H9 (cell line): ENCODE data around the gene ERAP2. TPM values are rescaled to one million over a fixed set of nuclear protein-coding genes. Genes with fewer than 3 reads are reported as not detected.

Experiments used
- DNase-seq: peaks from one replicate; pipeline ENCODE4 v3.0.0-alpha.2; 2017
- H2AFZ ChIP-seq: one replicate; pipeline ENCODE4 v1.6.1; 2013; ENCODE audit warnings: mild to moderate bottlenecking, low read length, control low read depth, moderate library complexity
- H2AK5ac ChIP-seq: 2 replicates; pipeline ENCODE4 v1.6.1; 2013; ENCODE audit warnings: low read length, control low read depth, mixed read lengths; ENCODE audit not compliant: insufficient read length
- H2BK120ac ChIP-seq: one replicate; pipeline ENCODE4 v1.6.1; 2013; ENCODE audit warnings: low read depth, mild to moderate bottlenecking, low read length, control low read depth, inconsistent platforms; ENCODE audit not compliant: poor library complexity, severe bottlenecking
- H2BK12ac ChIP-seq: 2 replicates; pipeline ENCODE4 v1.6.1; 2013; ENCODE audit warnings: low read length, control low read depth, mixed read lengths, low read depth; ENCODE audit not compliant: insufficient read length
- H2BK15ac ChIP-seq: 2 replicates; pipeline ENCODE4 v1.6.1; 2013; ENCODE audit warnings: low read depth, low read length, control low read depth
- H2BK20ac ChIP-seq: one replicate; pipeline ENCODE4 v1.6.1; 2013; ENCODE audit warnings: low read depth, mild to moderate bottlenecking, low read length, control low read depth, inconsistent platforms; ENCODE audit not compliant: poor library complexity, severe bottlenecking
- H2BK5ac ChIP-seq: 2 replicates; pipeline ENCODE4 v1.6.1; 2013; ENCODE audit warnings: low read length, control low read depth, mixed read lengths; ENCODE audit not compliant: insufficient read length
- H3K14ac ChIP-seq: 2 replicates; pipeline ENCODE4 v1.6.1; 2013; ENCODE audit warnings: low read length, control low read depth; ENCODE audit not compliant: insufficient read depth
- H3K18ac ChIP-seq: 2 replicates; pipeline ENCODE4 v1.6.1; 2013; ENCODE audit warnings: low read depth, mild to moderate bottlenecking, mixed read lengths, low read length, control low read depth; ENCODE audit not compliant: insufficient read length
- H3K23ac ChIP-seq: 2 replicates; pipeline ENCODE4 v1.6.1; 2013; ENCODE audit warnings: low read length, control low read depth, mixed read lengths, low read depth; ENCODE audit not compliant: insufficient read length
- H3K23me2 ChIP-seq: 2 replicates; pipeline ENCODE4 v1.6.1; 2013; ENCODE audit warnings: low read depth, mild to moderate bottlenecking, mixed read lengths, low read length, control low read depth; ENCODE audit not compliant: insufficient read length, poor library complexity, severe bottlenecking
- H3K27ac ChIP-seq: 2 replicates; pipeline ENCODE4 v1.5.1; 2013; ENCODE audit warnings: low read length, control low read depth, mixed read lengths, low read depth; ENCODE audit not compliant: insufficient read length
- H3K27me3 ChIP-seq: 2 replicates; pipeline ENCODE4 v1.6.1; 2013; ENCODE audit warnings: low read length, control low read depth, inconsistent platforms; ENCODE audit not compliant: insufficient read depth
- H3K4ac ChIP-seq: 2 replicates; pipeline ENCODE4 v1.6.1; 2013; ENCODE audit warnings: low read depth, mild to moderate bottlenecking, control low read depth, inconsistent platforms, low read length, moderate library complexity
- H3K4me1 ChIP-seq: 2 replicates; pipeline ENCODE4 v1.6.1; 2013; ENCODE audit warnings: low read length, control low read depth, inconsistent platforms; ENCODE audit not compliant: insufficient read depth
- H3K4me2 ChIP-seq: 2 replicates; pipeline ENCODE4 v1.6.1; 2013; ENCODE audit warnings: low read length, control low read depth, mixed read lengths; ENCODE audit not compliant: insufficient read length, insufficient read depth
- H3K56ac ChIP-seq: 2 replicates; pipeline ENCODE4 v1.6.1; 2013; ENCODE audit warnings: low read depth, mild to moderate bottlenecking, mixed read lengths, low read length, control low read depth; ENCODE audit not compliant: insufficient read length
- H3K79me1 ChIP-seq: 2 replicates; pipeline ENCODE4 v1.6.1; 2013; ENCODE audit warnings: low read depth, mild to moderate bottlenecking, moderate library complexity, low read length, control low read depth, inconsistent platforms; ENCODE audit not compliant: insufficient read depth, poor library complexity, severe bottlenecking
- H3K79me2 ChIP-seq: 2 replicates; pipeline ENCODE4 v1.6.1; 2013; ENCODE audit warnings: low read length, control low read depth, inconsistent platforms; ENCODE audit not compliant: insufficient read depth
- H3K9ac ChIP-seq: 2 replicates; pipeline ENCODE4 v1.6.1; 2013; ENCODE audit warnings: low read length, control low read depth, mixed read lengths; ENCODE audit not compliant: insufficient read length; ENCODE audit errors: extremely low read depth
- H3K9me3 ChIP-seq: one replicate; pipeline ENCODE4 v1.6.1; 2013; ENCODE audit warnings: low read depth, low read length, inconsistent platforms; ENCODE audit not compliant: control insufficient read depth
- H3T11ph ChIP-seq: one replicate; pipeline ENCODE4 v1.6.1; 2013; ENCODE audit warnings: mild to moderate bottlenecking, low read length, control low read depth, inconsistent platforms
- H4K20me1 ChIP-seq: one replicate; pipeline ENCODE4 v1.6.1; 2013; ENCODE audit not compliant: control insufficient read depth, insufficient read length, insufficient read depth
- H4K5ac ChIP-seq: 2 replicates; pipeline ENCODE4 v1.6.1; 2013; ENCODE audit warnings: low read depth, mild to moderate bottlenecking, mixed read lengths, low read length, control low read depth; ENCODE audit not compliant: insufficient read length
- H4K8ac ChIP-seq: replicated peaks from 2 replicates; pipeline ENCODE4 v1.6.1; 2013; ENCODE audit warnings: low read length, control low read depth, mixed read lengths, low read depth; ENCODE audit not compliant: insufficient read length
- H4K91ac ChIP-seq: 2 replicates; pipeline ENCODE4 v1.6.1; 2013; ENCODE audit warnings: low read depth, mild to moderate bottlenecking, moderate library complexity, mixed read lengths, low read length, control low read depth; ENCODE audit not compliant: insufficient read length
- H3K27ac Mint-ChIP-seq, 3 experiments: 2 replicates in 2 of 3; 3 replicates in 1 of 3; pipeline ENCODE4 v1.8.0; 2020 to 2021; ENCODE audit warnings: mixed read lengths in 3 of 3, mild to moderate bottlenecking in 1 of 3, moderate library complexity in 1 of 3
- H3K27me3 Mint-ChIP-seq: 2 replicates; pipeline ENCODE4 v1.8.0; 2021; ENCODE audit warnings: low read depth, mild to moderate bottlenecking, moderate library complexity, mixed read lengths
- H3K36me3 Mint-ChIP-seq, 3 experiments: 2 replicates in 2 of 3; 3 replicates in 1 of 3; pipeline ENCODE4 v1.8.0; 2020 to 2021; ENCODE audit warnings: low read depth in 3 of 3, mixed read lengths in 3 of 3; ENCODE audit not compliant: insufficient read depth in 1 of 3
- H3K4me1 Mint-ChIP-seq, 2 experiments: 2 replicates each; pipeline ENCODE4 v1.8.0; 2020; ENCODE audit warnings: mixed read lengths in 2 of 2
- H3K4me3 Mint-ChIP-seq, 2 experiments: 2 replicates in 1 of 2; 3 replicates in 1 of 2; pipeline ENCODE4 v1.8.0; 2020 to 2021; ENCODE audit warnings: mild to moderate bottlenecking in 2 of 2, mixed read lengths in 2 of 2, moderate library complexity in 1 of 2
- H3K9me3 Mint-ChIP-seq, 2 experiments: 2 replicates in 1 of 2; 3 replicates in 1 of 2; pipeline ENCODE4 v1.8.0; 2020; ENCODE audit warnings: mild to moderate bottlenecking in 2 of 2, mixed read lengths in 2 of 2, moderate library complexity in 1 of 2
- CTCF ChIP-seq: fragments of 200-600 bp; sonication (generic); conservative IDR thresholded peaks from 3 replicates; pipeline ENCODE4 v1.8.0; 2021; ENCODE audit warnings: antibody characterized with exemption, mild to moderate bottlenecking
- WGBS: extraction: QIAGEN DNeasy Blood & Tissue Kit; methylation state at CpG from one replicate; pipeline ENCODE4 v1.1.7; 2013; ENCODE audit warnings: missing lambda C conversion rate, low lambda C conversion rate, mixed read lengths; ENCODE audit not compliant: insufficient read length; ENCODE audit errors: extremely low coverage; 5-methylcytosine and 5-hydroxymethylcytosine counted together
- total RNA-seq: library from RNA; stranded (reverse); gene quantifications from 2 replicates; pipeline ENCODE4 v1.2.1, GENCODE V29; 2021

ERAP2 gene
- total RNA-seq, 1 experiment from 2014 or later, result 0.09 TPM

GRCh38 chr5:96885518-96886338, 9.4 kb downstream of the ERAP2 start:
- Histone ChIP-seq H4K20me1 (no peaks in the 10 kb centered on the region), H2BK15ac (no peak overlapping the region), H2BK20ac (no peak overlapping the region), H3K23ac (no peak overlapping the region), H2BK5ac (no peak overlapping the region), H3K4me1 (no peaks in the 10 kb centered on the region), H3K9ac (no peak overlapping the region), H4K91ac (no peak overlapping the region), H3K4ac (no peak overlapping the region), H3K27me3 (no peaks in the 10 kb centered on the region), H2BK12ac (no peak overlapping the region), H2BK120ac (no peak overlapping the region), H3K9me3 (no peaks in the 10 kb centered on the region), H3T11ph (no peak overlapping the region), H3K79me2 (no peaks in the 10 kb centered on the region), H2AFZ (no peak overlapping the region), H4K8ac (no peak overlapping the region), H3K79me1 (no peaks in the 10 kb centered on the region), H3K56ac (no peak overlapping the region), H3K18ac (no peak overlapping the region), H3K4me2 (no peak overlapping the region), H3K27ac (no peak overlapping the region), H2AK5ac (no peak overlapping the region), H4K5ac (no peak overlapping the region), H3K14ac (no peak overlapping the region), H3K23me2 (no peaks in the 10 kb centered on the region)
- Mint-ChIP-seq H3K36me3 (no peaks in the 10 kb centered on the region), H3K27ac (no peak overlapping the region), H3K4me1 (peaks cover 0 to 2% of the 10 kb centered on the region in 2 experiments; a peak in 1 of 4 replicates), H3K9me3 (no peaks in the 10 kb centered on the region), H3K27me3 (peaks cover 5% of the 10 kb centered on the region; the same call in 1 of the 2 replicates), H3K4me3 (no peak overlapping the region)
- no peak for DNase-seq
- no peak for TF ChIP-seq CTCF
- no CpG with 5 or more reads among the region's 5 CpGs for WGBS
